ENCODE measurements around the gene GRK1. TPM values are rescaled to one million over a fixed set of nuclear protein-coding genes. Genes with fewer than 3 reads are reported as not detected.
"Not testable (repeated sequence)": the region's sequence is repeated elsewhere in the genome, so short reads cannot be mapped to it uniquely, and the experiment has no call there.

The GRK1 gene
- polyA plus RNA-seq, 1 donor = 0.16 TPM

DNA sequence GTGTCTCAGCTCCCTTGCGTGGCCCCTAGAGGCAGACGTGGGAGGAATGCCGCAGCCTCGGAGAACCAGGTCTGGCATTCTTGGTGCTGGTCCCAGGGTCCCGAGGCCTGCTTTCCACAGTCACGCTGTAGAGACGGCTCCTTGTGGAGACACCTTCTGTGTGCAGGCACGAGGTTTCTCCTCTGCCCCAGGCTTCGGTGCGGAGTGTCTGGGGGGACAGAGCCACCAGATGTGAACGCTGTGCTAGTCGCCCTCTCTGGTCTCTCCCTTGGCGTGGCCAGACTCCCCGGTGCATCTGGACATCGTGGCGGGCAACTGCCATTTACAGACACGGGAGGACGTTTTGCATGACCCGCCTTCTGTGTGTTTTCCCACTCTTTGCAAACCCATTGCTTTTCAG lies 84.5 kb downstream of the GRK1 start:
- H3K4me3 ChIP-seq (ENCODE audit: low read length) = no peak overlapping the region
- no peak for DNase-seq
- H3K27me3 ChIP-seq (ENCODE audit: control insufficient read depth, insufficient read depth, low read length) = no peaks in the 10 kb centered on the region
- peaks cover 8% of the 10 kb centered on the region for H3K4me1 ChIP-seq (ENCODE audit: control insufficient read depth, insufficient read depth, low read length)
- H3K36me3 ChIP-seq (ENCODE audit: control insufficient read depth, insufficient read depth, low read length) = no peaks in the 10 kb centered on the region
- WGBS (ENCODE audit: insufficient coverage, low lambda C conversion rate) = no CpG with 5 or more reads among the region's 19 CpGs
- peaks cover 13% of the 10 kb centered on the region for H3K9me3 ChIP-seq (ENCODE audit: control insufficient read depth, low read depth, low read length)
- no peak overlapping the region for H3K27ac ChIP-seq (ENCODE audit: low read length)

DNA sequence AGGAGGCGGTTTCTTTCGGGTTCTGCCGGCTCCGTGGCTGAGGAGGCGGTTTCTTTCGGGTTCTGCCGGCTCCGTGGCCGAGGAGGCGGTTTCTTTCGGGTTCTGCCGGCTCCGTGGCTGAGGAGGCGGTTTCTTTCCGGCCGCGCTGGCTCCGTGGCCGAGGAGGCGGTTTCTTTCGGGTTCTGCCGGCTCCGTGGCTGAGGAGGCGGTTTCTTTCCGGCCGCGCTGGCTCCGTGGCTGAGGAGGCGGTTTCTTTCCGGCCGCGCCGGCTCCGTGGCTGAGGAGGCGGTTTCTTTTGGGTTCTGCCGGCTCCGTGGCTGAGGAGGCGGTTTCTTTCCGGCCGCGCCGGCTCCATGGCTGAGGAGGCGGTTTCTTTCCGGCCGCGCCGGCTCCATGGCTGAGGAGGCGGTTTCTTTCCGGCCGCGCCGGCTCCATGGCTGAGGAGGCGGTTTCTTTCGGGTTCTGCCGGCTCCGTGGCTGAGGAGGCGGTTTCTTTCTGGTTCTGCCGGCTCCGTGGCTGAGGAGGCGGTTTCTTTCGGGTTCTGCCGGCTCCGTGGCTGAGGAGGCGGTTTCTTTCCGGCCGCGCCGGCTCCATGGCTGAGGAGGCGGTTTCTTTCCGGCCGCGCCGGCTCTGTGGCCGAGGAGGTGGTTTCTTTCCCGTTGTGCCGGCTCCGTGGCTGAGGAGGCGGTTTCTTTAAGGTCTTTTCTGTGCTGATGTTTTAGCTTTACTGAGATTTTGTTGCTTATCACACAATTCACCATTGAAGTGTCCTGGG lies 85.4 kb downstream of the GRK1 start:
- not testable (repeated sequence) for H3K27ac ChIP-seq (ENCODE audit: low read length); H3K4me1 ChIP-seq (ENCODE audit: control insufficient read depth, insufficient read depth, low read length); H3K36me3 ChIP-seq (ENCODE audit: control insufficient read depth, insufficient read depth, low read length); H3K27me3 ChIP-seq (ENCODE audit: control insufficient read depth, insufficient read depth, low read length); H3K4me3 ChIP-seq (ENCODE audit: low read length); DNase-seq
- peaks cover 13% of the 10 kb centered on the region for H3K9me3 ChIP-seq (ENCODE audit: control insufficient read depth, low read depth, low read length)
- no CpG with 5 or more reads among the region's 78 CpGs for WGBS (ENCODE audit: insufficient coverage, low lambda C conversion rate)

DNA sequence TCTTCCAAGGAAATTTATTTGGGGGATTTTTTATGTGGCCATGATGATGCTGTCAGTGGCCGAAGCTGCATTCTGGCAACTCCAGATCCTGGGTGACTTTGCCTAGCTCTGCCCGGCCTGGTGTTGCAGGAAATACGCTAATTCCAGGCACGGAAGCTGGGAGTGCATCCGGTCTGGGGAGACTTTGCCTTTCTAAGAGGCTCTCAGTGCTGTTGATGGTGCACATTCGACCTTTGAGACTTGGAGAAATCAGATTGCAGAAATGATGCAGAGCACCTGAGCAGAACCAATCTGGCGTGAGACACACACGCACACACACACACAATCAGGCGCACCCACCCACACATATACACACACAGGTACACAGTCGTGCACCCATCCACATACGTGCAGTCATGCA lies 86.2 kb downstream of the GRK1 start:
- H3K27ac ChIP-seq (ENCODE audit: low read length) = no peak overlapping the region
- peak; percentile 88 to 95 for DNase-seq
- 17% methylated on average over 2 of the region's 11 CpGs for WGBS (ENCODE audit: insufficient coverage, low lambda C conversion rate)

DNA sequence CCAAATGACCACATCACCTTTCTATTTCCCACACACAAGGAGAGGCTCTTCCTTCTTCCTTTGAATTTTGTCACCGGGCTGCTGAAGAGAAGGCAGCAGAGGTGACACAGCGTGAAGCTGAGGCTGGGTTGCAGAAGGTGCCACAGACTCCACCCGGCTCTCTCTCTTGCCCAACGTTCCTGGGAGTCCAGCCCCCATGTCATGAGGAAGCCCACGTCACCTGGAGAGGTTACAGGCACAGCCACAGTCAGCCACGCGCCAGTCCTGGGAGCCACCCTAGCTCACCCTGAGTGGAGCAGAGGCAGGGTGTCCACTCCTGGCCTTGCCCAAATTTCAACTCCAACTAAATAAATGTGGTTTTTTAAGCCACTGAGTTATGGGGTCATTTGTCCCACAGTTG lies 87.2 kb downstream of the GRK1 start:
- H3K27ac ChIP-seq (ENCODE audit: low read length) = no peak overlapping the region
- peaks cover 13% of the 10 kb centered on the region for H3K9me3 ChIP-seq (ENCODE audit: control insufficient read depth, low read depth, low read length)
- H3K27me3 ChIP-seq (ENCODE audit: control insufficient read depth, insufficient read depth, low read length) = peaks cover 10% of the 10 kb centered on the region
- no CpG with 5 or more reads among the region's 7 CpGs for WGBS (ENCODE audit: insufficient coverage, low lambda C conversion rate)
- DNase-seq = no peak
- H3K4me1 ChIP-seq (ENCODE audit: control insufficient read depth, insufficient read depth, low read length) = peaks cover 8% of the 10 kb centered on the region
- H3K4me3 ChIP-seq (ENCODE audit: low read length) = no peak overlapping the region
- no peaks in the 10 kb centered on the region for H3K36me3 ChIP-seq (ENCODE audit: control insufficient read depth, insufficient read depth, low read length)

More for the DNA sequence above, 86.2 kb downstream of the GRK1 start:
- H3K27me3 ChIP-seq (ENCODE audit: control insufficient read depth, insufficient read depth, low read length) = peaks cover 1% of the 10 kb centered on the region
- H3K36me3 ChIP-seq (ENCODE audit: control insufficient read depth, insufficient read depth, low read length) = no peaks in the 10 kb centered on the region
- peaks cover 13% of the 10 kb centered on the region for H3K9me3 ChIP-seq (ENCODE audit: control insufficient read depth, low read depth, low read length)
- H3K4me1 ChIP-seq (ENCODE audit: control insufficient read depth, insufficient read depth, low read length) = peaks cover 8% of the 10 kb centered on the region
- H3K4me3 ChIP-seq (ENCODE audit: low read length) = no peak overlapping the region

DNA sequence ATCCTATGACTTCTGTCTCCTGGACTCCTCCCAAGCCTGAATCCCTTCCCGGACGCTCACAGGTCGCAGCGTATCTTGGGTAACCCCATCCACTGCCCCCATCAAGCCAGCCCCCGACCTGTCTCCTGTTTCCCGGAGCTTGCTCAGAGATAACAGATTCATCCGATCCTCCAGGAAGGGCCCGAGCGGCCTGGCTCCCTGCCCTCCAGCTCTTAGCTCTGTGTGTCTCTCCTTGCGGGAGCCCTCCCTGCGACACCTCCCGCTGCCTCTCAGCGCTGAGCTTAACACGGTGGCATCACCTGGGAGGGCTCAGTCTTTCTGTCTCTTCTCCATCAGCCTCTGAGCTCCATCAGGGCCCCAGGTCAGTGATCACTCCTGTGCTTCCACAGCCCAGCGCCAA lies 87.7 kb downstream of the GRK1 start:
- H3K27ac ChIP-seq (ENCODE audit: low read length) = no peak overlapping the region
- no peaks in the 10 kb centered on the region for H3K36me3 ChIP-seq (ENCODE audit: control insufficient read depth, insufficient read depth, low read length)
- no CpG with 5 or more reads among the region's 15 CpGs for WGBS (ENCODE audit: insufficient coverage, low lambda C conversion rate)
- peaks cover 12% of the 10 kb centered on the region for H3K4me1 ChIP-seq (ENCODE audit: control insufficient read depth, insufficient read depth, low read length)
- DNase-seq = no peak
- H3K4me3 ChIP-seq (ENCODE audit: low read length) = no peak overlapping the region
- H3K27me3 ChIP-seq (ENCODE audit: control insufficient read depth, insufficient read depth, low read length) = peaks cover 14% of the 10 kb centered on the region
- peaks cover 13% of the 10 kb centered on the region for H3K9me3 ChIP-seq (ENCODE audit: control insufficient read depth, low read depth, low read length)

DNA sequence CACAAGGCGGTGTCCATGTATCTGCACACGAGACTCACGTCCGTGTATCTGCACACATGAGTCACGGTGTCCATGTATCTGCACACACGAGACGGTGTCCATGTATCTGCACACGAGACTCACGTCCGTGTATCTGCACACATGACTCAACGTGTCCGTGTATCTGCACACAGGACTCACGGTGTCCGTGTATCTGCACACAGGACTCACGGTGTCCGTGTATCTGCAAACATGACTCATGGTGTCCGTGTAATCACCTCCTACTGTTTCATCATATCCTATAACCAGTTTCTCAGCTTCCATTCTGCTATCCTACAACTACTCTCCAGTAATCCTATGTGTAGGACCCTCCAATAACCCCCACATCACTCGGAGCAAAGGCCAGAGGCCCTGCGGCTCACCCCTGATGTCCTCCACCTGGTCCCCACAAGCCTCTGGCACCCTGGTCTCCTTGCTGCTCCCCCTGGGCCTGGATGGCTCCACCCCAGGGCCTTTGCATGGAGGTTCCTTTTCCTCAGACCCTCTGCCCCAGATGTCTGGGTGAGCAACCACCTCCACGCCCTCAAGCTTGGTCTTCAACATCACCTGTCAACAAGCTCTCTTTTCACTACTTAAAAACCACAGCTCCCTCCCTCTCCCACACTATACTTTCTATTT lies 89.5 kb downstream of the GRK1 start:
- H3K36me3 ChIP-seq (ENCODE audit: control insufficient read depth, insufficient read depth, low read length) = no peaks in the 10 kb centered on the region
- peaks cover 31% of the 10 kb centered on the region for H3K27me3 ChIP-seq (ENCODE audit: control insufficient read depth, insufficient read depth, low read length)
- no peak overlapping the region for H3K27ac ChIP-seq (ENCODE audit: low read length)
- 100% methylated on average over 6 of the region's 20 CpGs for WGBS (ENCODE audit: insufficient coverage, low lambda C conversion rate)
- peaks cover 10% of the 10 kb centered on the region for H3K9me3 ChIP-seq (ENCODE audit: control insufficient read depth, low read depth, low read length)
- no peak for DNase-seq
- H3K4me3 ChIP-seq (ENCODE audit: low read length) = no peak overlapping the region
- peaks cover 13% of the 10 kb centered on the region for H3K4me1 ChIP-seq (ENCODE audit: control insufficient read depth, insufficient read depth, low read length)

DNA sequence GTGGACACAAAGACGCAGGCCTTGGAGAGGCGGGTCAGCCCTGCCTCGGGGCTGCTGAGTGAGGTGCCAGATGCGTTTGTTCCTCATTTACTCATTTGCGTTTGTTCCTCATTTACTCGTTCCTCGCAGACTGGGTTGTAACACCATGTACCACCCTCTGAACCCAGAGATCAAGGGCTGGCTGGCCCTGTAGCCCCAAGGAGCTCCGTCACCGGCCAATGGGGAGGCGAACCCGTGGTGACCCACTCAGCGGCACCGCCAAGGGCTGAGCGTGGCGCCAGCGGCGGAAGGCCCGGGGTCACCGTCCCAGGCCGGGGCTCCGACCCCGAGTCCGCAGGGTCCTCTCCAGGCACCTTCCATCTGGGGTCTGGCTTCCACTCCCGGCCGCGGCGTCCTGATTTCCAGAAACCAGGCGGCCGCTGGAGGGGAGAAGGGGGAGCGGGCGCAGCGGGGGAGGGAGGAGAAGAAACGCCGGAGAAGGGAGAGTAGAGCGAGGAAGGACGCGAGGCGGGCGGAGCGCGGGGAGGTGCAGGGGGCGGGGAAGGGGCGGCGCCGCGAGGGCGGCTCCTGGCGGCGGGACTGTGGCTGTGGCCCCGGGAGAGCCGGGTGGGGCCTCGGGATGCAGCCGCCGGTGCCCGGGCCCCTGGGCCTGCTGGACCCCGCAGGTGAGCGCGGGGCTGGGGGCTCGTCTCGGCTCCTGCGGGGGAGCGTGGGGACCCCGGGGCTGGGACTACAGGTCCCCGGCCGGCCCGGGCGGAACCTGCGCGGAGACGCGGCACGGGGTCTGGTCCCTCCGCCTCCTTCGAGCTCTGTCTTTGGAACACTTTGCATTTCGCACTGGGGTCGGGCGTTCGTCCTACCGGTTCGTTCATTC lies 91.9 kb downstream of the GRK1 start, which contains the start of gene TMEM255B:
TMEM255B (plus strand) TSS at position 576 of the 874 bp plus-strand sequence; CDS start at position 620, 44 bp downstream.
- H3K27me3 ChIP-seq (ENCODE audit: control insufficient read depth, insufficient read depth, low read length) = peaks cover 42% of the 10 kb centered on the region
- 0% methylated on average over 7 of the region's 80 CpGs for WGBS (ENCODE audit: insufficient coverage, low lambda C conversion rate)
- no peaks in the 10 kb centered on the region for H3K36me3 ChIP-seq (ENCODE audit: control insufficient read depth, insufficient read depth, low read length)
- H3K27ac ChIP-seq (ENCODE audit: low read length) = no peak within 1 kb of the TSS
- H3K9me3 ChIP-seq (ENCODE audit: control insufficient read depth, low read depth, low read length) = no peaks in the 10 kb centered on the region
- peak; percentile 44 to 80 for DNase-seq
- peaks cover 5% of the 10 kb centered on the region for H3K4me1 ChIP-seq (ENCODE audit: control insufficient read depth, insufficient read depth, low read length)
- H3K4me3 ChIP-seq (ENCODE audit: low read length) = peak within 1 kb of the TSS; percentile 50

DNA sequence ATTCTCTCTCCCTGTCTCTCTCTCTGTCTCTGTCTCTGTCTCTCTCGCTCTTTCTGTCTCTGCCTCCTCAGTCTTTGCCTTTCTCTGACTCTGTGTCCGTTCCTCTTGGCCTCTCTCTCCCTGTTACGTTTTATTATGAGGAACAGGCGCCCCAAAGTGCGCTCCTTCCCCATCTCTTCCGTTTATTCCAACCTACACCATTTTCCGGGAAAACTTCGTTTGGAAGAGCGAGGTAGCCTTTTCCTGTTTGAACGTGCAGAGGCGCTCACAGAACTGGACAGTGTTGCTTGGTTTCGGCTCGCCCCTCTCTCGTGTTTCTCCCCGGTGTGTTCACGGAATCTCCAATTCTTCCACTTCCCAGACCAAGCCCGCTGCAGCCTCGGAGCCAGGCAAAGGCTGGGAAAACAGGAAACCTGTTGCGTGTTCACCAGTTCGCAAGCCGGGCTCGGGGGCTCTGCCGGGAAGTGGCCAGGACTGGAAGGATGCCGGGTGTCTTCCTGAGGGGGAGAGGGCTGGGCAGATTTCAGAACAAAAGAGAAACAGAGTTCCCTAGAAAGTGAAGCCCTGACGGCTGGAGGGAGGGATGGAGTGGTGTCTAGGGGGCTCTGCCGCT lies 92.6 kb downstream of the GRK1 start:
- Histone ChIP-seq H3K4me3 (ENCODE audit: low read length) (peak overlapping the region; percentile 47), H3K9me3 (ENCODE audit: control insufficient read depth, low read depth, low read length) (no peaks in the 10 kb centered on the region), H3K4me1 (ENCODE audit: control insufficient read depth, insufficient read depth, low read length) (peaks cover 5% of the 10 kb centered on the region), H3K27ac (ENCODE audit: low read length) (no peak overlapping the region), H3K36me3 (ENCODE audit: control insufficient read depth, insufficient read depth, low read length) (no peaks in the 10 kb centered on the region), H3K27me3 (ENCODE audit: control insufficient read depth, insufficient read depth, low read length) (peaks cover 42% of the 10 kb centered on the region)
- peak in 1 of 2 donors; percentile 41 for DNase-seq
- 4% methylated on average over 4 of the region's 26 CpGs for WGBS (ENCODE audit: insufficient coverage, low lambda C conversion rate)

DNA sequence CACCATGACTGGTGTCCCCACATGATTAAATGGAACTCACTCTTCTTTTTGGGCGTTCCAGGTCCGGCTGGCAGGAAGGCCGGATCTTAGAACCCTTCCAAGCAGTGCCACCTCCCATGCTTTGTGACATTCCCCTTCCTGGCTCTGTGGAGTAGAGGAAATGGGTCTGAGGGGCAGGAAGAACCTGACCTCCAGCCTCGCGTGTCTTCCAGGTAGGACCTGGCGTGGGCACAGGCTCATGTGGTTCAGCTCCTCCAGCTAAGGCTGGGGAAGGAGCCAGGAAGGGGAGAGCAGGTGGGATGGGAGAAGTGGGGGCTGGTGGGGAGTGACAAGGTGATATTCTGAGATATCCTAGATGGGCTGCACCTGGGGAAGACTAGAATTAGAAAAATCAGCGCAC lies 94.1 kb downstream of the GRK1 start:
- H3K27me3 ChIP-seq (ENCODE audit: control insufficient read depth, insufficient read depth, low read length) = peaks cover 42% of the 10 kb centered on the region
- DNase-seq = no peak

DNA sequence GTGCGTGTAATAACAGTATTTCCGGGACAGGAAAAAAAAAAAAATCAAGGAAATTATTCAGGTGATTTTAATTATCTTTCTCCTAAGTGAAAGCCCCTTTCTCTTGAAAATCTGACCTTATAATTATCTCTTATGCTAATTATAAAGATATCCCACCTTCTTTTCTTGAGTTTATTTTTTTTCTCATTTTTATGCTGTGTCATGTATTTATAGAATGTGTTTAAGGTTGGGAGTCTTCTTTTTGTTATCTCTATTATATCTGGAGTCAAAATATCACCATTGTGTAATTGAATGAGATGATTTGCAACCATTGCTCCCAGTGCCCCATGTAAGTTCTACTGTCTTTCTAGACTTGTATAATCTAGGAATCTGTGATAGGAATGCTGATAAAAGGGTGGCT lies 95.1 kb downstream of the GRK1 start:
- no peak for DNase-seq
- WGBS (ENCODE audit: insufficient coverage, low lambda C conversion rate) = no CpG with 5 or more reads among the region's 2 CpGs
- no peaks in the 10 kb centered on the region for H3K36me3 ChIP-seq (ENCODE audit: control insufficient read depth, insufficient read depth, low read length)
- H3K4me3 ChIP-seq (ENCODE audit: low read length) = no peak overlapping the region
- no peaks in the 10 kb centered on the region for H3K9me3 ChIP-seq (ENCODE audit: control insufficient read depth, low read depth, low read length)
- H3K4me1 ChIP-seq (ENCODE audit: control insufficient read depth, insufficient read depth, low read length) = peaks cover 5% of the 10 kb centered on the region
- H3K27me3 ChIP-seq (ENCODE audit: control insufficient read depth, insufficient read depth, low read length) = peaks cover 42% of the 10 kb centered on the region
- no peak overlapping the region for H3K27ac ChIP-seq (ENCODE audit: low read length)

More for the DNA sequence above, 94.1 kb downstream of the GRK1 start:
- peaks cover 5% of the 10 kb centered on the region for H3K4me1 ChIP-seq (ENCODE audit: control insufficient read depth, insufficient read depth, low read length)
- no peaks in the 10 kb centered on the region for H3K36me3 ChIP-seq (ENCODE audit: control insufficient read depth, insufficient read depth, low read length)
- H3K27ac ChIP-seq (ENCODE audit: low read length) = no peak overlapping the region
- no peak overlapping the region for H3K4me3 ChIP-seq (ENCODE audit: low read length)
- no peaks in the 10 kb centered on the region for H3K9me3 ChIP-seq (ENCODE audit: control insufficient read depth, low read depth, low read length)
- no CpG with 5 or more reads among the region's 7 CpGs for WGBS (ENCODE audit: insufficient coverage, low lambda C conversion rate)
